Lower lobe of right lung (tissue), 2 donors: ENCODE results near the gene EGF. TPM values are rescaled to one million over a fixed set of nuclear protein-coding genes. Genes with fewer than 3 reads are reported as not detected.

Experiments
- ATAC-seq, 2 donors: fragments of 200-7000 bp; cut with Tn5 transposase; one replicate each; pipeline ENCODE4 v1.9.1; 2020 to 2022; ENCODE audit warnings: mild to moderate bottlenecking in 2 of 2, moderate library complexity in 2 of 2
- DNase-seq: peaks from one replicate; pipeline ENCODE4 v3.0.0-alpha.2; 2020
- H3K27ac ChIP-seq: fragments of 200-600 bp; one replicate; pipeline ENCODE4 v1.8.0; 2022
- H3K27me3 ChIP-seq: fragments of 200-600 bp; one replicate; pipeline ENCODE4 v1.8.0; 2022; ENCODE audit warnings: low read depth
- H3K36me3 ChIP-seq: fragments of 200-600 bp; one replicate; pipeline ENCODE4 v1.8.0; 2022; ENCODE audit warnings: mild to moderate bottlenecking
- H3K4me1 ChIP-seq: fragments of 200-600 bp; one replicate; pipeline ENCODE4 v1.8.0; 2022
- H3K4me3 ChIP-seq: fragments of 200-600 bp; one replicate; pipeline ENCODE4 v1.8.0; 2022; ENCODE audit warnings: mild to moderate bottlenecking
- H3K9me3 ChIP-seq: fragments of 200-600 bp; one replicate; pipeline ENCODE4 v1.8.0; 2022
- CTCF ChIP-seq: fragments of 200-600 bp; IDR thresholded peaks from one replicate; pipeline ENCODE4 v1.8.0; 2022; ENCODE audit warnings: antibody characterized with exemption, mild to moderate bottlenecking
- intact Hi-C: fragments of 100-400 bp; cut with DNase I; formaldehyde crosslinking; loops from one replicate; pipeline ENCODE4 v1.11.0; 2022
- total RNA-seq: library from RNA; stranded (reverse); fragmentation: NEBNext Ultra II Directional; extraction: Animal tissue kit (Norgen Biotek cat#: 25700); gene quantifications from one replicate; pipeline ENCODE4 v1.2.1, GENCODE V29; 2021
- donor health status: DM: no; HTN: yes; CAD: no; lungs with severe emphysema.

EGF gene
- total RNA-seq, 1 donor from 2014 or later: 3.5 TPM

GRCh38 chr4:109879081-109879480, 33.6 kb upstream of the EGF start:
- TF ChIP-seq CTCF: no peak
- Histone ChIP-seq H3K4me1 (no peaks in the 10 kb centered on the region), H3K36me3 (no peaks in the 10 kb centered on the region), H3K4me3 (no peak overlapping the region), H3K9me3 (no peaks in the 10 kb centered on the region), H3K27me3 (peaks cover 3% of the 10 kb centered on the region), H3K27ac (no peak overlapping the region)
- intact Hi-C loops: no loop called here
- no peak for ATAC-seq
- no peak for DNase-seq

- no peak for TF ChIP-seq CTCF
- Histone ChIP-seq H3K36me3 (no peaks in the 10 kb centered on the region), H3K4me3 (no peak overlapping the region), H3K9me3 (no peaks in the 10 kb centered on the region), H3K4me1 (no peaks in the 10 kb centered on the region), H3K27me3 (peaks cover 3% of the 10 kb centered on the region), H3K27ac (no peak overlapping the region)
- DNase-seq: no peak
- intact Hi-C loops: no loop called here
- no peak for ATAC-seq
Measured at GRCh38 chr4:109879636-109880314, 32.9 kb upstream of the EGF start.

- Histone ChIP-seq H3K4me3 (no peak overlapping the region), H3K36me3 (no peaks in the 10 kb centered on the region), H3K27me3 (no peaks in the 10 kb centered on the region), H3K27ac (no peak overlapping the region), H3K9me3 (no peaks in the 10 kb centered on the region), H3K4me1 (no peaks in the 10 kb centered on the region)
- ATAC-seq (no peak), DNase-seq (no peak)
- TF ChIP-seq CTCF: no peak
- intact Hi-C loops: no loop called here
Measured at GRCh38 chr4:109886303-109886702, 26.4 kb upstream of the EGF start.

GRCh38 chr4:109887071-109887470, 25.6 kb upstream of the EGF start:
- Histone ChIP-seq H3K4me3 (no peak overlapping the region), H3K27me3 (no peaks in the 10 kb centered on the region), H3K4me1 (no peaks in the 10 kb centered on the region), H3K27ac (no peak overlapping the region), H3K36me3 (no peaks in the 10 kb centered on the region), H3K9me3 (no peaks in the 10 kb centered on the region)
- DNase-seq (no peak), ATAC-seq (no peak)
- no peak for TF ChIP-seq CTCF
- intact Hi-C loops: no loop called here

- no peaks in the 10 kb centered on the region for H3K27me3 ChIP-seq
- DNase-seq: no peak
- ATAC-seq: no peak
- H3K27ac ChIP-seq: no peak overlapping the region
- no peak overlapping the region for H3K4me3 ChIP-seq
- TF ChIP-seq CTCF: no peak
- H3K36me3 ChIP-seq: no peaks in the 10 kb centered on the region
- H3K4me1 ChIP-seq: no peaks in the 10 kb centered on the region
- intact Hi-C loops: no loop called here
- no peaks in the 10 kb centered on the region for H3K9me3 ChIP-seq
Measured at GRCh38 chr4:109890076-109890475, 22.6 kb upstream of the EGF start.
